ENCODE measurements around the gene APMAP.

The APMAP gene

GRCh38 chr20:24914388-24915241 is 77.9 kb downstream of the APMAP start:
- no peak for DNase-seq
- TF ChIP-seq GATA1 (IDR thresholded peaks at IDR 0.05; ENCODE audit: low read depth, low read length) (no peak), POLR2A (IDR thresholded peaks at IDR 0.05; ENCODE audit: low read length) (no peak)

GRCh38 chr20:24913076-24913628 is 79.4 kb downstream of the APMAP start:
- TF ChIP-seq POLR2A (IDR thresholded peaks at IDR 0.05; ENCODE audit: low read length) (no peak), GATA1 (IDR thresholded peaks at IDR 0.05; ENCODE audit: low read depth, low read length) (no peak)
- no peak for DNase-seq
